ENCODE results near the gene DMC1. TPM values are rescaled to one million over a fixed set of nuclear protein-coding genes. Genes with fewer than 3 reads are reported as not detected.
"Not testable (repeated sequence)": the region's sequence is repeated elsewhere in the genome, so short reads cannot be mapped to it uniquely, and the experiment has no call there.

DMC1 gene, protein sequence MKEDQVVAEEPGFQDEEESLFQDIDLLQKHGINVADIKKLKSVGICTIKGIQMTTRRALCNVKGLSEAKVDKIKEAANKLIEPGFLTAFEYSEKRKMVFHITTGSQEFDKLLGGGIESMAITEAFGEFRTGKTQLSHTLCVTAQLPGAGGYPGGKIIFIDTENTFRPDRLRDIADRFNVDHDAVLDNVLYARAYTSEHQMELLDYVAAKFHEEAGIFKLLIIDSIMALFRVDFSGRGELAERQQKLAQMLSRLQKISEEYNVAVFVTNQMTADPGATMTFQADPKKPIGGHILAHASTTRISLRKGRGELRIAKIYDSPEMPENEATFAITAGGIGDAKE
- 10 to 100 TPM; 13.0 to 16.3 TPM for total RNA-seq

DNA sequence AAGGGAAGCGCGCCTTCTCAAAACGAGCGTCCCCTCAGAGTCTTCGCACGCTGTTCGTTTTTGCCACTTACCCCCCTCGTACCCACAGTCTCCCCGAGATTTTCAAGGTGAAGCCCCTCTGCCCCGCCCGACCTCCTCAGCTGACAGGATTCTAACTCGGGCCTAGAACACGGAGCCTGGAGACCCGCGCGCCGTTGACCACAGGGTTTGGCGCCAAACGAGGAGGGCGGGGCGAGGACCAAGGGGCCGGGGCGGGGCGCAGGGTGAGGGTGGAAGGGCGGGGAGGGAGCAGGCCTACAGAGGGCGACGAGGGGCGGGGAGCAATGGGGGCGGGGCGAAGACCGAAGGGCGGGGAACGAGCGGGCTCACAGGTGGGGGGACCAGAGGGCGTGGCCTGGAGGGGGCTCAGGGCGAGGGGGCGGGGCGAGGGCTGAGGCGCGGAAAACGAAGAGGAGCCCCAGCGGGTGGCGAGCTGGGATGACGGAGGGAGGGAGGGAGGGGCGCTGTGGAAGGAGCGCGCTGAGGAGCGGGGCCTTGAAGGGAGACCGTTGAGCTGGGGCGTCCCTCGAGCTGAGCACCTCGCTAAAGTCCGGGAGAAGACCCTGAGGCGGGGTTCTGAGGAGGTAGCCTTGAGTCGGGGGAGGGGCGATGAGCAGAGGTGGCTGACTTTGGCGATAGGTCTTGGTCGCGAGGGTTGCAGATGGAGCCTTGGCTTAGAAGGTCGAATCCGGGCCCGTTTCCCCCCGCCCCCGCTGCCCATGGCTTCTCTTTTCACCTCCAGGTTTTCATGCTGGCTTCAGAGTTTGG lies at the start of gene DMC1:
TSS of gene DMC1 (minus strand) at position 212 of the 807 bp plus-strand sequence. CDS start 1,927 bp downstream, outside the sequence.
- Mint-ChIP-seq H3K4me3 (peak within 1 kb of the TSS; percentile 81), H3K9me3 (no peaks in the 10 kb centered on the region), H3K27ac (peak within 1 kb of the TSS; percentile 95), H3K4me1 (ENCODE audit: low read depth) (peaks cover 11% of the 10 kb centered on the region), H3K36me3 (ENCODE audit: low read depth) (peaks cover 3% of the 10 kb centered on the region), H3K27me3 (ENCODE audit: low read depth) (no peaks in the 10 kb centered on the region)
- intact Hi-C loops (cut with micrococcal nuclease): loop anchor here (1.0 to 5.0 kb wide), 8 partner anchors 39 to 253 kb away; partner anchors contain the start of genes CBY1, CSNK1E, DDX17 and FAM227A
- DNase-seq: peak; percentile 99
- CTCF ChIA-PET: interaction anchor here (0.8 to 3.7 kb wide), 8 partner anchors 59 to 518 kb away, joined by 3 to 17 read pairs (median 6); no protein-coding TSS in a partner anchor

DNA sequence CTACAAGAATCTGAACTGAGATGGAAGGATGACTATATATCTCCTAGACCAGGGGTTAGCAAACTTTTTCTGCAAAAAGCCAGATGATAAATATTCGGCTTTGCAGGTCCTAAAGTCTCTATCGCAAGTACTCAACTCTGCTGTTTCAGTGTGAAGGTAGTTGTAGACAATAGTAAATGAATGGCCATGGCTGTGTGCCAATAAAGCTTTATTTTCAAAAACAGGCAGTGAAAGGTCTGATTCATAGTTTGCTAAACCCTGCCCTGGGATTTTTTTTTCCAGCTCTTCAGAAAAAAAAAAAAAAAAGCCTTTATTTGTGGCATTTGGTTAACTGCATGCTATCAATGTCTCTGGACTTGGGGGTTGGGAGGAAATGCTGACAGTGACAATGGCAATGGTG lies 48.7 kb upstream of the DMC1 start:
- intact Hi-C loops (cut with micrococcal nuclease): no loop called here
- Mint-ChIP-seq H3K27ac (no peak overlapping the region), H3K4me1 (ENCODE audit: low read depth) (no peaks in the 10 kb centered on the region), H3K27me3 (ENCODE audit: low read depth) (peaks cover 3% of the 10 kb centered on the region), H3K9me3 (no peaks in the 10 kb centered on the region), H3K36me3 (ENCODE audit: low read depth) (peaks cover 1% of the 10 kb centered on the region), H3K4me3 (no peak overlapping the region)
- CTCF ChIA-PET: interaction anchor here (0.7 kb wide), 1 partner anchor 642 kb away, joined by 3 read pairs; no protein-coding TSS in a partner anchor
- no peak for DNase-seq

DNA sequence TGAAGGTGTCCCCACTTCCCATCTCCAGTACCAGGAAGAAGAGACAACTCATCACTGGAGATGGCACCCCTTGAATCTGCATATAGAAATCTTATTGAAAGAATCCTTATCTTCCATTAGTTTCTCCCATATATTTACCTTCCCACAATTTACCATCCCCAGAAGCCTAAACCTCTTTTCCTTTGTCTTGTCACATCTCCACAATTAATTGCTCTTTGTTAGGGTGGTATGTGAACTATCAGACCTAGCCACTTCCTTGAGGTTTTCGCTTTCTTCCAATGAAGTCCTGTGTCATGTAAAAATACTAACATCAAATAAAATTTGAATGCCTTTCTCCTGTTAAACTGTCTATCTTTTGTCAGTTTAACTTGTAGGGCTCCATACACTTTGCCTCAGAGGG lies 48.3 kb upstream of the DMC1 start:
- intact Hi-C loops (cut with micrococcal nuclease): no loop called here
- Mint-ChIP-seq H3K27ac (no peak overlapping the region), H3K4me1 (ENCODE audit: low read depth) (no peaks in the 10 kb centered on the region), H3K9me3 (no peaks in the 10 kb centered on the region), H3K4me3 (no peak overlapping the region), H3K36me3 (ENCODE audit: low read depth) (peaks cover 1% of the 10 kb centered on the region), H3K27me3 (ENCODE audit: low read depth) (peaks cover 3% of the 10 kb centered on the region)
- CTCF ChIA-PET: no interaction called here
- no peak for DNase-seq

DNA sequence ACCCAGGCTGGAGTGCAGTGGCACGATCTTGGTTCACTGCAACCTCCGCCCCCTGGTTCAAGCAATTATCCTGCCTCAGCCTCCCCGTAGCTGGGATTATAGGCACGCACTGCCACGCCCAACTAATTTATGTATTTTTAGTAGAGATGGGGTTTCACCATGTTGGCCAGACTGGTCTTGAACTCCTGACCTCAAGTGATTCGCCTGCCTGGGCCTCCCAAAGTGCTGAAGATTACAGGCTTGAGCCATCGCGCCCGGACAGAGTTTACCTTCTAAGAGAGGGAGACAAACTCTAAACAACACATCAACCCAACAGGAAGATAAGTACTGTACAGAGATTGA lies 45.1 kb upstream of the DMC1 start:
- DNase-seq; H3K9me3 Mint-ChIP-seq; H3K4me3 Mint-ChIP-seq; intact Hi-C loops (cut with micrococcal nuclease); H3K27me3 Mint-ChIP-seq (ENCODE audit: low read depth); H3K4me1 Mint-ChIP-seq (ENCODE audit: low read depth); CTCF ChIA-PET; H3K27ac Mint-ChIP-seq; H3K36me3 Mint-ChIP-seq (ENCODE audit: low read depth): not testable (repeated sequence)

DNA sequence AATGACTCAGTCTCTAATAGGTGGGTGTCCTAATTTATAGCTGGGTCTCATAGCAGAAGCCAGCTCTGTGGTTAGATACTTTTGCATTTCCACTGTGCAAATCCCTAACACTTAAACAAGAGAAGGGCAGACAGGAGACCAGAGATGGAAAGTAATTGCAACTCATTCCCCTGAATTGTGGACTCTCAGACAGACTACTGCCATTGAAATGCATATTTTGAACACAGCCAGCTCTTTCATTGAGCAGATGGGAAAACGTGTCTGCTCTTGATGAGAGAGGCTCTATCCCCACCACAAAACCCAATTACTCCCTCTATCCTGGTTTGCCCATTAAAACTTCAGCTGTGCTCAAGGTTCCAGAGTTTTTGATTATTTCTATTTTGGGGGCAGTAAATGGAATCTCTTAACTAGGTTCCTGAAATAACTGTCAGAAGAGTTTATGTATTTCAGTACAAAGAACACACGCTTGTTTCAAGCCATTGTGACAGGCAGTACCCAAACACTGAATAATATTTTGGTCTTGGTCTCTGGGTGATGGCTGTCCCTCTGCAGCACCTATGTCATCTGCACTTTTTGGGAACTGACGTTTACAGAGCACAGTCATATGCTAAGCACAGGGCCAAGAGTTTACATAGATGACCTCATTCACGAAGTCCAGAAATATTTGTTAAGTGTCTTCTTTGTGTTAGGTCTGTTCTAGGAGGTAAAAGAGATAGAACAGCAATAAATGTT lies 44.5 kb upstream of the DMC1 start:
- H3K27me3 Mint-ChIP-seq (ENCODE audit: low read depth): peaks cover 3% of the 10 kb centered on the region
- no peaks in the 10 kb centered on the region for H3K9me3 Mint-ChIP-seq
- H3K36me3 Mint-ChIP-seq (ENCODE audit: low read depth): peaks cover 1% of the 10 kb centered on the region
- H3K27ac Mint-ChIP-seq: no peak overlapping the region
- CTCF ChIA-PET: no interaction called here
- H3K4me1 Mint-ChIP-seq (ENCODE audit: low read depth): no peaks in the 10 kb centered on the region
- no peak for DNase-seq
- intact Hi-C loops (cut with micrococcal nuclease): no loop called here
- no peak overlapping the region for H3K4me3 Mint-ChIP-seq

DNA sequence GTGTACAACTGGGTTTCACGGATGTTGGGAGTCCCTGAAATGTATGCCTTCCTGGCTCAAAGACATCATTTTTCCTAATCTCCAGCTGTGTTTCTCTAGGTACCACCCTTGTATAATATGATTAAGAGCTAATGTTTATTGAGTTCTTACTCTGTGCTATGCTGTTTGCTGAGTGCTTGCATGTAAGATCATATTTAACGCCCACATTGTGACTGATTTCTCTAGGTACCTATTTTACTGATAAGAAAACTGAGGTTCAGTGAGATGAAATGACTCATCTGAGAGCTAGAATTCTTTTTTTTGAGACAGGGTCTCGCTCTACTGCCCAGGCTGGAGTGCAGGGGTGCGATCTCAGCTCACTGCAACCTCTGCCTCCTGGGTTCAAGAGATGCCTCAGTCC lies 43.6 kb upstream of the DMC1 start:
- Mint-ChIP-seq H3K9me3 (no peaks in the 10 kb centered on the region), H3K27me3 (ENCODE audit: low read depth) (peaks cover 3% of the 10 kb centered on the region), H3K27ac (no peak overlapping the region), H3K36me3 (ENCODE audit: low read depth) (peaks cover 1% of the 10 kb centered on the region), H3K4me3 (no peak overlapping the region), H3K4me1 (ENCODE audit: low read depth) (no peaks in the 10 kb centered on the region)
- CTCF ChIA-PET: no interaction called here
- no peak for DNase-seq
- intact Hi-C loops (cut with micrococcal nuclease): no loop called here

DNA sequence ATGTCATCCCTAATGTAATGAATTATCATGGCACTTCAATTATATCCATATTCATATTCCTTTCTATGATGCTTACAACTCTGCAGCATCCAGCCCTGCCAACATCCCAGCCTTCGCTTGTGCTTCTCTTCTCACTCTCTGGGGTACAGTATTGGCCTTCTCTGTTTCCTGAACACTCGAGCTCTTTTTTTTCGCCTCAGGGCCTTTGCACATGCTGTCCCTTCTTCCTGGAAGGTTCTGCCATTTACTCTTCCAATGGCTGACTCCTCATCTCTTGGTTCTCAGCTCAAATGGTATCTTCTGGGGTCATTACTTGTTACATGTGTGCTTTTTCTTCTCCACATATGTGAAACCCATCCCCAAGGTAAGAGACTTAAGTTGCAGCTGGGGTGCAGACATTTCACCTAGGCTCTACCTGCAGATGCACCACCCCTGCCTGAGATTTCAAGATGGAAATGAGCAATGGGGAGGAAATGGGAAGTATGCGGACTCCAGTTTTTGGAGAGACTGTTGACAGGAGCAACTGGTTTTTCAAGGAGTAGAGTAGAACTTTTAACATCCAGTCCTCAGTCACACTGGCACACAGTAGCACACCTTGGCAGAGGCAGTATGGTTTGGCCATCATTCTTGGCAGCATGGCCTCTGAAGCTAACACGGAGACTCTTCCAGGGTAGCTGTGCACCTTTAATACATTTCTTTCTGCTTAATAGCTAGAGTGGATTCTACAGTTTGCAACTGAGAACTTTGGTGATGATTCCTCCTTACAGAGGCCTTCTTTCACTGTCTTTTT lies 42.4 kb upstream of the DMC1 start:
- intact Hi-C loops (cut with micrococcal nuclease): no loop called here
- H3K36me3 Mint-ChIP-seq (ENCODE audit: low read depth): peaks cover 1% of the 10 kb centered on the region
- no peak for DNase-seq
- no peak overlapping the region for H3K4me3 Mint-ChIP-seq
- no peaks in the 10 kb centered on the region for H3K9me3 Mint-ChIP-seq
- no peaks in the 10 kb centered on the region for H3K4me1 Mint-ChIP-seq (ENCODE audit: low read depth)
- no peak overlapping the region for H3K27ac Mint-ChIP-seq
- H3K27me3 Mint-ChIP-seq (ENCODE audit: low read depth): peaks cover 3% of the 10 kb centered on the region
- CTCF ChIA-PET: no interaction called here

DNA sequence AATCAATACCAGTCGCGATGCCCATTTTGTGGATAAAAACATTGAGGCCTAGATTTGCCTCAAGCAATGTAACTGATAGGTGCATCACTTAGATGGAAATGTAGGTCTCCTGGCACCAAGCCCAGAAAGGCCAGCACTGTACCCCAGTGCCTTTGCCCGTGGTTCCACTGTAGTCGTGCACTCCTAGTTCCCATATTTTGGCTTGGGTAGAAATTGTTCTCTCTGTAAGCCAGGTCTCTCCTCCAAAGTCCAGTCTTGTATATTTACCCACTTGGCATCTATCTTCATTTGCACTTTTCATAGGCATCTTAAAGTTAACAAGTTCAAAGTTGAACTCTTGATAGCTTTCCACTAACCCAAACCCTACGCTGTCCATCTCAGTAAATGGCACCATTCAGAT lies 41.6 kb upstream of the DMC1 start:
- H3K4me1 Mint-ChIP-seq (ENCODE audit: low read depth): no peaks in the 10 kb centered on the region
- no peaks in the 10 kb centered on the region for H3K9me3 Mint-ChIP-seq
- H3K36me3 Mint-ChIP-seq (ENCODE audit: low read depth): peaks cover 1% of the 10 kb centered on the region
- CTCF ChIA-PET: interaction anchor here (0.7 kb wide), 1 partner anchor 896 kb away, joined by 3 read pairs; no protein-coding TSS in a partner anchor
- DNase-seq: no peak
- H3K4me3 Mint-ChIP-seq: no peak overlapping the region
- intact Hi-C loops (cut with micrococcal nuclease): no loop called here
- H3K27ac Mint-ChIP-seq: no peak overlapping the region
- peaks cover 3% of the 10 kb centered on the region for H3K27me3 Mint-ChIP-seq (ENCODE audit: low read depth)

DNA sequence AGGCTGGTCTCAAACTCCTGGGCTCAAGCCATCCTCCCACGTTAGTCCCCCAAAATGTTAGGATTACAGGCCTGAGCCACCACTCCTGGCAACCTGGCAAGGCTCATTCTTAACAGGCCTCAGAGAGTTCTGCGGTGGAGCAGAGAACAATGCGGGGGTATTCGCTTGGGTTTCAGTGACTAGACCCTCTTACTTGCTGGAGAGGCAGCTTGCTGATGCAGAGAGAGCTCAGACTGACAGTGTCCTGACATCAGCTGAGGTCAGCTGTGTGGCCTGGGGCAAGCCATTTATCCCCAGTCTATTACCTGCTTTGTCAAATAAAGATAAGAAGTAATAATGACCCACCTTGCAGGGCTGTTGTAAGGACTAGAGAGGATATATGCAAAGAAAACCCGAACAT lies 40.3 kb upstream of the DMC1 start:
- no peak for DNase-seq
- CTCF ChIA-PET: interaction anchor here (0.7 kb wide), 1 partner anchor 12 kb away, joined by 3 read pairs; no protein-coding TSS in a partner anchor
- H3K4me3 Mint-ChIP-seq: no peak overlapping the region
- no peaks in the 10 kb centered on the region for H3K9me3 Mint-ChIP-seq
- intact Hi-C loops (cut with micrococcal nuclease): no loop called here
- H3K27me3 Mint-ChIP-seq (ENCODE audit: low read depth): no peaks in the 10 kb centered on the region
- H3K27ac Mint-ChIP-seq: no peak overlapping the region
- H3K36me3 Mint-ChIP-seq (ENCODE audit: low read depth): no peaks in the 10 kb centered on the region
- no peaks in the 10 kb centered on the region for H3K4me1 Mint-ChIP-seq (ENCODE audit: low read depth)

DNA sequence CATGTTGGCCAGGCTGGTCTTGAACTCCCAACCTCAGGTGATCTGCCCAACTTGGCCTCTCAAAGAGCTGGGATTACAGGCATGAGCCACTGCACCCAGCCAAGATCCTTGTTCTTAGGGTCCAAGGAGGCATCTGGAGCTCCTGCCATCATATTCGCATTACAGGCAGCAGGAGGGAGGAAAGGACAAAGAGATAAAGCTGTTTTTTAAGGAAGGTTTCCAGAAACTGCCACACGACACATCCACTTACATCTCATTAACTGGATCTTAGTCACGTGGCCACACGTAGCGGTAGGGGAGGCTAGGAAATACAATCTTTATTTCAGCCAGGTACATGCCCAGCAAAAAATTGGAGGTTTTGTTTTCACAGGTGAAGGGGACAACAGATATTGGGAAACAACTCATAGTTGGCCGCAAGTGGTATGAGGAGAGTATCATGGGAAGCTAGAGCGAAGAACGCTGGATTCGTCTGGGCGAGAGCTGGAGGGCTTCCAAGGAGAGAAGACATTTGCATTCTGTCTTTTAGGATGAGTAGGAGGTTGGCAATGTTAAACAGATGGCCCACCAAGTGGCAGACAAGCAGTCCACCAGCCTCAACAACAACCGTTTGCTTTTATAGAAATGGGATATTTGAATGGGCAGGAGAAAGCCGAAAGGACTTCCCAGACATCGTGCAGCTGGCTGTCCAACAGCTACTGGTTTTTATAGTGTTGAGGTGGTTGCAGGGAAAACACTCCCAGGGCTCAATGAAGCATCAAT lies 39.2 kb upstream of the DMC1 start:
- no peak overlapping the region for H3K4me3 Mint-ChIP-seq
- H3K9me3 Mint-ChIP-seq: no peaks in the 10 kb centered on the region
- CTCF ChIA-PET: no interaction called here
- intact Hi-C loops (cut with micrococcal nuclease): no loop called here
- no peak for DNase-seq
- no peaks in the 10 kb centered on the region for H3K36me3 Mint-ChIP-seq (ENCODE audit: low read depth)
- no peaks in the 10 kb centered on the region for H3K27me3 Mint-ChIP-seq (ENCODE audit: low read depth)
- no peaks in the 10 kb centered on the region for H3K4me1 Mint-ChIP-seq (ENCODE audit: low read depth)
- no peak overlapping the region for H3K27ac Mint-ChIP-seq

DNA sequence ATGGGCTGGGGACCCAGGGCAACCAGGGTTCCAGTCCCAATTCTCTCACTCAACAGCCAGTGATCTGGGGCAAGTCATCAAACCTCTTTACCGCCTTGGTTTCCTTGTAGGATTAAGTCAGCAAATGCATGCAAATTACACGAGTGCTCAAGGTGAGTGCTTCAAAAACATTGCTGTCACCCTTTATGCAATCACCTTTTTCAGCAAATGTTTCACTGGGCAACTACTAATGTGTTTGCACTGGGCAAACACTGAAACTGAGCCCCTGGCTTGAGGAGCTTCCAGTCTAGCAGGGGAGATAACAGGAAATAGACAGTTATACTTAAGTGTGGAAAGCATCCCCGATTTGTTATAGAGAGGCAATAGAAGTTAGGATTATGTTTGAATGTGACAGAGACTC lies 37.7 kb upstream of the DMC1 start:
- DNase-seq: no peak
- Mint-ChIP-seq H3K36me3 (ENCODE audit: low read depth) (no peaks in the 10 kb centered on the region), H3K9me3 (no peaks in the 10 kb centered on the region), H3K27me3 (ENCODE audit: low read depth) (no peaks in the 10 kb centered on the region), H3K4me1 (ENCODE audit: low read depth) (no peaks in the 10 kb centered on the region), H3K4me3 (no peak overlapping the region), H3K27ac (no peak overlapping the region)
- intact Hi-C loops (cut with micrococcal nuclease): no loop called here
- CTCF ChIA-PET: no interaction called here
